Transverse colon (tissue), 4 donors: ENCODE data around the gene PARPBP. TPM values are rescaled to one million over a fixed set of nuclear protein-coding genes. Genes with fewer than 3 reads are reported as not detected.

Experiments used
- DNase-seq: peaks from one replicate; pipeline ENCODE4 v3.0.0-alpha.2; 2019
- H3K27ac ChIP-seq, 4 donors: fragments of 200-600 bp; sonication (generic); 2 replicates each; pipeline ENCODE4 v1.5.1; 2016 to 2018; ENCODE audit warnings: inconsistent platforms in 4 of 4
- H3K27me3 ChIP-seq: fragments of 200-600 bp; sonication (generic); 2 replicates; pipeline ENCODE4 v1.5.1; 2017; ENCODE audit warnings: inconsistent platforms
- H3K36me3 ChIP-seq, 4 donors: fragments of 200-600 bp; sonication (generic); 2 replicates each; pipeline ENCODE4 v1.5.1; 2017 to 2019; ENCODE audit warnings: inconsistent platforms in 4 of 4
- H3K4me1 ChIP-seq, 4 donors: fragments of 200-600 bp; sonication (generic); 2 replicates each; pipeline ENCODE4 v1.5.1; 2017 to 2020; ENCODE audit warnings: inconsistent platforms in 4 of 4
- H3K4me3 ChIP-seq, 4 donors: fragments of 200-600 bp; sonication (generic); 1 replicate in 1 of 4; 2 replicates in 3 of 4; pipeline versions ENCODE4 v1.5.1 to v1.6.1; 2017 to 2019; ENCODE audit warnings: inconsistent platforms in 4 of 4
- H3K9me3 ChIP-seq, 2 donors: fragments of 200-600 bp; sonication (generic); 2 replicates each; pipeline ENCODE4 v1.5.1; 2017 to 2019; ENCODE audit warnings: inconsistent platforms in 2 of 2
- EP300 ChIP-seq: sonication (generic); formaldehyde crosslinking; IDR thresholded peaks from one replicate; pipeline ENCODE4 v1.6.1; 2017; ENCODE audit warnings: antibody characterized with exemption, low read depth
- POLR2A ChIP-seq: fragments of 450-650 bp; IDR thresholded peaks from one replicate; pipeline ENCODE4 v1.6.1; 2016; ENCODE audit warnings: antibody characterized with exemption, mild to moderate bottlenecking, moderate library complexity
- POLR2AphosphoS5 ChIP-seq, 3 donors: sonication (generic); formaldehyde crosslinking; IDR thresholded peaks; one replicate each; pipeline ENCODE4 v1.6.1; 2016; ENCODE audit warnings: antibody characterized with exemption in 3 of 3
- WGBS, 2 donors: methylation state at CpG; one replicate each; pipeline ENCODE4 v1.1.5; 2018; ENCODE audit warnings: low coverage in 1 of 2; 5-methylcytosine and 5-hydroxymethylcytosine counted together
- in situ Hi-C, 4 donors: fragments of 200-750 bp; cut with MboI; loops; one replicate each; pipeline versions ENCODE4 v1.15.0 to v1.15.1; 2017; ENCODE audit warnings: low sequenced_read_pairs in 3 of 4, low pct_ligation_motif_present in 1 of 4, low pct_unique_long_range_greater_than_20kb in 1 of 4
- intact Hi-C: fragments of 100-400 bp; cut with DNase I; formaldehyde crosslinking; loops from one replicate; pipeline ENCODE4 v1.15.1; 2023; ENCODE audit warnings: low total_unique reads
- total RNA-seq, 4 donors: library from RNA; depleted of rRNA; stranded (reverse); fragments of >200 nt; gene quantifications; one replicate each; pipeline ENCODE4 v1.1.0, GENCODE V29; 2016
- TF ChIP-seq, protein P1 (sequence below), 5 experiments: fragments of 200-600 bp in 3 of 5; fragments of 450-650 bp in 2 of 5; sonication (generic) in 3 of 5; IDR thresholded peaks; 1 replicate in 2 of 5; 2 replicates in 3 of 5; pipeline ENCODE4 v1.5.1; 2016 to 2017; ENCODE audit warnings: antibody characterized with exemption in 5 of 5, inconsistent platforms in 3 of 5, mild to moderate bottlenecking in 2 of 5, moderate library complexity in 1 of 5

The PARPBP gene
- total RNA-seq, 4 donors from 2014 or later = 1.2 to 4.1 (median 2.4) TPM

DNA sequence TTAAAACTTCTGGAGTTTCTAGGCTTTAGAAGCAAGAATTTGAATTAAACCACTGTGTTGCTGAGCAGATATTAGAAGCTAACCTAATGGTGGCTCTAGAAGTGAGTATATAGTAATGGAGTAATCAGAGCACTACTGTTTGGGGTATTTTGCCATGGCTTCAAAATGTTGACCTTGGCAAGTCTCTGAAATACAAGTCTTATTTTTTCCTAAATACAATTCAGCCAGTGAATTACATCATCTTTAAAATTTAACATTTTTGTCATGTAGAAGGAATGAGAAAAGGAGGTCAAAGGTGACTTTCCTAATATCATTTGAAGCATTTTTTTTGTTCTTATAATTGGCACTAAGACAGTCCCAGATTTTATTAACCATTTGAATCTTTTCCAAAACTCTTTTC lies 52.5 kb downstream of the PARPBP start:
- intact Hi-C loops = no loop called here
- in situ Hi-C loops = no loop called here
- no peak for DNase-seq
- H3K4me3 ChIP-seq = no peak overlapping the region
- H3K4me1 ChIP-seq = no peaks in the 10 kb centered on the region
- no peaks in the 10 kb centered on the region for H3K9me3 ChIP-seq
- no peaks in the 10 kb centered on the region for H3K36me3 ChIP-seq
- TF ChIP-seq EP300 (no peak), POLR2A (no peak), POLR2AphosphoS5 (IDR thresholded peaks at IDR 0.05) (no peak)
- TF ChIP-seq, protein P1, sequence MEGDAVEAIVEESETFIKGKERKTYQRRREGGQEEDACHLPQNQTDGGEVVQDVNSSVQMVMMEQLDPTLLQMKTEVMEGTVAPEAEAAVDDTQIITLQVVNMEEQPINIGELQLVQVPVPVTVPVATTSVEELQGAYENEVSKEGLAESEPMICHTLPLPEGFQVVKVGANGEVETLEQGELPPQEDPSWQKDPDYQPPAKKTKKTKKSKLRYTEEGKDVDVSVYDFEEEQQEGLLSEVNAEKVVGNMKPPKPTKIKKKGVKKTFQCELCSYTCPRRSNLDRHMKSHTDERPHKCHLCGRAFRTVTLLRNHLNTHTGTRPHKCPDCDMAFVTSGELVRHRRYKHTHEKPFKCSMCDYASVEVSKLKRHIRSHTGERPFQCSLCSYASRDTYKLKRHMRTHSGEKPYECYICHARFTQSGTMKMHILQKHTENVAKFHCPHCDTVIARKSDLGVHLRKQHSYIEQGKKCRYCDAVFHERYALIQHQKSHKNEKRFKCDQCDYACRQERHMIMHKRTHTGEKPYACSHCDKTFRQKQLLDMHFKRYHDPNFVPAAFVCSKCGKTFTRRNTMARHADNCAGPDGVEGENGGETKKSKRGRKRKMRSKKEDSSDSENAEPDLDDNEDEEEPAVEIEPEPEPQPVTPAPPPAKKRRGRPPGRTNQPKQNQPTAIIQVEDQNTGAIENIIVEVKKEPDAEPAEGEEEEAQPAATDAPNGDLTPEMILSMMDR (IDR thresholded peaks at IDR 0.05) = no peak
- H3K27ac ChIP-seq = no peak overlapping the region
- no peaks in the 10 kb centered on the region for H3K27me3 ChIP-seq

GRCh38 chr12:102174117-102174516 lies 54.1 kb downstream of the PARPBP start:
- TF ChIP-seq, protein P1 (IDR thresholded peaks at IDR 0.05) = no peak
- TF ChIP-seq POLR2A (no peak), POLR2AphosphoS5 (IDR thresholded peaks at IDR 0.05) (no peak), EP300 (no peak)
- no peak for DNase-seq
- Histone ChIP-seq H3K27me3 (no peaks in the 10 kb centered on the region), H3K27ac (no peak overlapping the region), H3K4me3 (no peak overlapping the region), H3K9me3 (no peaks in the 10 kb centered on the region), H3K4me1 (no peaks in the 10 kb centered on the region), H3K36me3 (no peaks in the 10 kb centered on the region)
- intact Hi-C loops = no loop called here
- WGBS, 2 donors = 96 to 100% methylated on average over 2 of the region's 2 CpGs
- in situ Hi-C loops = no loop called here

- H3K9me3 ChIP-seq = no peaks in the 10 kb centered on the region
- TF ChIP-seq EP300 (no peak), POLR2AphosphoS5 (IDR thresholded peaks at IDR 0.05) (no peak), POLR2A (no peak)
- TF ChIP-seq, protein P1 (IDR thresholded peaks at IDR 0.05) = no peak
- H3K36me3 ChIP-seq = no peaks in the 10 kb centered on the region
- H3K4me3 ChIP-seq = no peak overlapping the region
- H3K4me1 ChIP-seq = no peaks in the 10 kb centered on the region
- no peak for DNase-seq
- no peak overlapping the region for H3K27ac ChIP-seq
- 86 to 94% methylated on average over 2 of the region's 2 CpGs for WGBS, 2 donors
- intact Hi-C loops (no loop called here), in situ Hi-C loops (no loop called here)
- no peaks in the 10 kb centered on the region for H3K27me3 ChIP-seq
These were observed 54.8 kb downstream of the PARPBP start for GRCh38 chr12:102174761-102175160.

DNA sequence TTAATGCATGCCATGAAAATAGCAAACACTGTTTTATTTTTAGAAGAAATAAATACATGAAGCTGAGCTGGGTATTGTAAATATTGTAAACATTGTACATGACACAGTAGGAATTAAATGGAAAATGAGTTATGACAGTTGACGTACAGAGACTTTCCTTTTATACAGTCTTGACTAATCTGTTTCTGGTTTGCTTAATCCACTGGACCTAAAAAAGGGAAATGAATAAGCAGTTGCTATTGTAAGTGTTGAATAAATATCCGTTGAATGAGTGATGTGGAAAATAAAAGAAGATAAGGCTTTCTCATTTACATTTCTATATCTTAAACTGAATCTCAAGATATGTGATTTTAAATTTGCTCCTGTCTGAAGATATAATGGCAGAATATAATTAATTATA lies 62.7 kb downstream of the PARPBP start:
- H3K27me3 ChIP-seq = no peaks in the 10 kb centered on the region
- in situ Hi-C loops = no loop called here

More for the DNA sequence above, 62.7 kb downstream of the PARPBP start:
- no peak for DNase-seq
- no peak for TF ChIP-seq EP300
- TF ChIP-seq POLR2AphosphoS5 (IDR thresholded peaks at IDR 0.05) = no peak
- TF ChIP-seq, protein P1 (IDR thresholded peaks at IDR 0.05) = no peak
- TF ChIP-seq POLR2A = no peak
- no peaks in the 10 kb centered on the region for H3K4me1 ChIP-seq
- no peak overlapping the region for H3K4me3 ChIP-seq
- H3K9me3 ChIP-seq = no peaks in the 10 kb centered on the region
- no peak overlapping the region for H3K27ac ChIP-seq
- intact Hi-C loops = no loop called here
- 67 to 72% methylated on average over 2 of the region's 2 CpGs for WGBS, 2 donors
- no peaks in the 10 kb centered on the region for H3K36me3 ChIP-seq
